LNCaP clone FGC (cell line): Measurements from ENCODE around the gene SLC52A1.
"Not testable (repeated sequence)": the region's sequence is repeated elsewhere in the genome, so short reads cannot be mapped to it uniquely, and the experiment has no call there.

Experiments
- DNase-seq: peaks from one replicate; pipeline ENCODE4 v3.0.0-alpha.2; 2011; ENCODE audit warnings: low read depth
- H3K4me3 ChIP-seq: 2 replicates; pipeline ENCODE4 v1.5.1; 2011; ENCODE audit warnings: mild to moderate bottlenecking, low read depth, low read length, control low read depth
- TF ChIP-seq, protein P1 (sequence below): IDR thresholded peaks from 2 replicates; pipeline ENCODE4 v1.5.1; 2012; ENCODE audit warnings: mild to moderate bottlenecking; ENCODE audit not compliant: control insufficient read depth, insufficient read depth; ENCODE audit errors: extremely low read depth

The SLC52A1 gene

GRCh38 chr17:5031365-5032082 lies 3.7 kb downstream of the SLC52A1 start:
- peak; percentile 45 for DNase-seq
- TF ChIP-seq, protein P1, sequence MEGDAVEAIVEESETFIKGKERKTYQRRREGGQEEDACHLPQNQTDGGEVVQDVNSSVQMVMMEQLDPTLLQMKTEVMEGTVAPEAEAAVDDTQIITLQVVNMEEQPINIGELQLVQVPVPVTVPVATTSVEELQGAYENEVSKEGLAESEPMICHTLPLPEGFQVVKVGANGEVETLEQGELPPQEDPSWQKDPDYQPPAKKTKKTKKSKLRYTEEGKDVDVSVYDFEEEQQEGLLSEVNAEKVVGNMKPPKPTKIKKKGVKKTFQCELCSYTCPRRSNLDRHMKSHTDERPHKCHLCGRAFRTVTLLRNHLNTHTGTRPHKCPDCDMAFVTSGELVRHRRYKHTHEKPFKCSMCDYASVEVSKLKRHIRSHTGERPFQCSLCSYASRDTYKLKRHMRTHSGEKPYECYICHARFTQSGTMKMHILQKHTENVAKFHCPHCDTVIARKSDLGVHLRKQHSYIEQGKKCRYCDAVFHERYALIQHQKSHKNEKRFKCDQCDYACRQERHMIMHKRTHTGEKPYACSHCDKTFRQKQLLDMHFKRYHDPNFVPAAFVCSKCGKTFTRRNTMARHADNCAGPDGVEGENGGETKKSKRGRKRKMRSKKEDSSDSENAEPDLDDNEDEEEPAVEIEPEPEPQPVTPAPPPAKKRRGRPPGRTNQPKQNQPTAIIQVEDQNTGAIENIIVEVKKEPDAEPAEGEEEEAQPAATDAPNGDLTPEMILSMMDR: peak; percentile 67
- H3K4me3 ChIP-seq: peak overlapping the region; percentile 35

GRCh38 chr17:5030168-5030567 lies 5.1 kb downstream of the SLC52A1 start:
- H3K4me3 ChIP-seq, DNase-seq: not testable (repeated sequence)

DNA sequence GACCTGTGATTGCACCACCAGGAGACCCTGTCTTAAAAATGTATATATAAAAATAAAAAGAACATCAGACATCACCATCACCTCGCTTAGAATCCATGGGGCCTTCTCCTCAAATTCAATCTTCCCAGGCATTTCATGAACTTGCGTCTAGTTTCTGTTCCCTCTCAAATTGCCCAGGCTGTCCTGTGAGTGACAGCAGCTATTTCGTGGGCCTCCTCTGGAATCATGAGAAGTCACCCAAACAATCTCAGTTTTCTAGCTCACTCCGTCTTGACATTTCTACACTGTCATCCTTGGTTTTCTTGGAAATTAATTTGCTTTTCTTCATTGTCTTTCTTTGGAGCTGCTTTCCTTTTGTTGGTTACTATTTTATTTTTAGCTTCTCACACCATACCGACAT lies 7.3 kb downstream of the SLC52A1 start:
- TF ChIP-seq, protein P1: no peak
- no peak overlapping the region for H3K4me3 ChIP-seq
- no peak for DNase-seq

- H3K4me3 ChIP-seq: no peak overlapping the region
- no peak for DNase-seq
- TF ChIP-seq, protein P1: no peak
Observed at GRCh38 chr17:5027299-5027698, 7.9 kb downstream of the SLC52A1 start.

DNA sequence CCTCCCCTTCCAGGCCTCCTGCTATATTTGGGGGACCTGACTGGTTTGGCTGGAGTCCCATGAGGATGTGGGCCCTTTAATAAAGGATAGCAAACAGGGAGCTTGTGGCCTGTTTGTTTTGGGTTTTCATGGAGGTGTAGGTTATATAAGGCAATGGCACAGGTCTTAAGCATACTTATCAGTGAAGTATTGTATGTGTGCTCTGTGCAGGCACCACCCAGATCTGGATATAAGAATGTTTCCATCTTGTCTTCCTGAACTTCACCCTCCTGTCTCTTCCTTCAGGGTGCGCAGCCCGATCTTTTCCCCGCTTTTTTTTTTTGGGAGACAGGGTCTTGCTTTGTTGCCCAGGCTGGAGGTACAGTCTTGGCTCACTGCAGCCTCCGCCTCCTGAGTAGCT lies 10.6 kb downstream of the SLC52A1 start:
- TF ChIP-seq, protein P1: no peak
- H3K4me3 ChIP-seq: no peak overlapping the region
- DNase-seq: no peak

GRCh38 chr17:5023588-5024147 lies 11.6 kb downstream of the SLC52A1 start:
- no peak overlapping the region for H3K4me3 ChIP-seq
- DNase-seq: no peak
- TF ChIP-seq, protein P1: no peak

DNA sequence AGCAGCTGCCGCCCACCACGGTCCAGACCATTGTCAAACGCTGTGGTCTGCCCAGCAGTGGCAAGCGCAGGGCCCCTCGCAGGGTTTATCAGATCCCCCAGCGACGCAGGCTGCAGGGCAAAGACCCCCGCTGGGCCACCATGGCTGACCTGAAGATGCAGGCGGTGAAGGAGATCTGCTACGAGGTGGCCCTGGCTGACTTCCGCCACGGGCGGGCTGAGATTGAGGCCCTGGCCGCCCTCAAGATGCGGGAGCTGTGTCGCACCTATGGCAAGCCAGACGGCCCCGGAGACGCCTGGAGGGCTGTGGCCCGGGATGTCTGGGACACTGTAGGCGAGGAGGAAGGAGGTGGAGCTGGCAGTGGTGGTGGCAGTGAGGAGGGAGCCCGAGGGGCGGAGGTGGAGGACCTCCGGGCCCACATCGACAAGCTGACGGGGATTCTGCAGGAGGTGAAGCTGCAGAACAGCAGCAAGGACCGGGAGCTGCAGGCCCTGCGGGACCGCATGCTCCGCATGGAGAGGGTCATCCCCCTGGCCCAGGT lies 13.0 kb downstream of the SLC52A1 start:
- no peak for DNase-seq
- no peak overlapping the region for H3K4me3 ChIP-seq
- TF ChIP-seq, protein P1: no peak
